Upper lobe of left lung (tissue), 4 donors: Measurements from ENCODE around the gene TRPM7.
"Not testable (repeated sequence)": the region's sequence is repeated elsewhere in the genome, so short reads cannot be mapped to it uniquely, and the experiment has no call there.

ENCODE experiments used
- EP300 ChIP-seq, 4 donors: sonication (generic); formaldehyde crosslinking; IDR thresholded peaks; one replicate each; pipeline ENCODE4 v1.5.1; 2017; ENCODE audit warnings: antibody characterized with exemption in 4 of 4, control low read depth in 2 of 4
- POLR2AphosphoS5 ChIP-seq, 2 donors: sonication (generic); formaldehyde crosslinking; IDR thresholded peaks; one replicate each; pipeline ENCODE4 v1.5.1; 2017; ENCODE audit warnings: antibody characterized with exemption in 2 of 2

DNA sequence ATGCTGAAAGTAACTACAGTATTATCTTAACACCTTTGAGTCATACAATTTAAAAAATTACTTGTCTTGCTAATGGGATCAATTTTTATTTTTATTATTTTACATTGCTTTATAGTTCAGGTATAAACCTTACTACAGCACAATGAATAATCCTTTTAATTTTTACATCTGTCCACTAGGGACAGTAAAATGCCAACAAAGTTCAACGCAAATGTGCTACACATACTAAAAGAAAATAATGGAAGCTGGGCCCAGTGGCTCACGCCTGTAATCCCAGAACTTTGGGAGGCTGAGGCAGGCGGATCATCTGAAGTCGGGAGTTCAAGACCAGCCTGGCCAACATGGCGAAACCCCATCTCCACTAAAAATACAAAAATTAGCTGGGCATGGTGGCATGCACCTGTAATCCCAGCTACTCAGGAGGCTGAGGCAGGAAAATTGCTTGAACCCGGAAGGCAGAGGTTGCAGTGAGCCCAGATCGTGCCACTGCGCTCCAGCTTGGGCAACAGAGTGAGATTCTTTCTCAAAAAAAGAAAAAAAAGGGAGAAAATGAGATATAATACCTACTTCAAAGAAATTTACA, 64.1 kb downstream of the TRPM7 start:
- not testable (repeated sequence) for TF ChIP-seq POLR2AphosphoS5, EP300 (IDR thresholded peaks at IDR 0.05)
